Common myeloid progenitor, CD34-positive (primary cell): ENCODE data around the gene AIFM3.

ENCODE experiments used
- CTCF ChIA-PET: fragments of 350-600 bp; sonication (Branson Sonifier 250); formaldehyde crosslinking; loops from one replicate; lab custom pipeline; 2021; ENCODE audit warnings: antibody characterized with exemption; lab: Charles Lee
- POLR2A ChIA-PET: fragments of 350-600 bp; sonication (Branson Sonifier 250); formaldehyde crosslinking; loops from one replicate; lab custom pipeline; 2021; ENCODE audit warnings: antibody characterized with exemption; lab: Charles Lee
- DNase-seq, 3 donors: peaks; one replicate each; pipeline versions ENCODE4 v3.0.0 to v3.0.0-alpha.2; 2013
- H3K27ac ChIP-seq, 2 experiments: 1 replicate in 1 of 2; 2 replicates in 1 of 2; pipeline ENCODE4 v1.7.0; 2013; ENCODE audit warnings: inconsistent platforms in 2 of 2, low read length in 2 of 2, mild to moderate bottlenecking in 2 of 2, low read depth in 1 of 2, moderate library complexity in 1 of 2; ENCODE audit not compliant: severe bottlenecking in 2 of 2, insufficient read depth in 1 of 2, poor library complexity in 1 of 2
- H3K27me3 ChIP-seq, 5 experiments: replicated peaks in 2 of 5; 1 replicate in 3 of 5; 2 replicates in 2 of 5; pipeline versions ENCODE4 v1.6.1 to v1.7.0; 2013; ENCODE audit warnings: low read length in 4 of 5, mild to moderate bottlenecking in 2 of 5, moderate library complexity in 2 of 5, inconsistent platforms in 1 of 5; ENCODE audit not compliant: insufficient read depth in 5 of 5, control insufficient read depth in 4 of 5
- H3K36me3 ChIP-seq, 4 experiments: 1 replicate in 2 of 4; 2 replicates in 2 of 4; pipeline versions ENCODE4 v1.6.1 to v1.7.0; 2013; ENCODE audit warnings: low read length in 3 of 4, control low read depth in 1 of 4, mild to moderate bottlenecking in 1 of 4; ENCODE audit not compliant: control insufficient read depth in 4 of 4, insufficient read depth in 4 of 4
- H3K4me1 ChIP-seq, 4 experiments: 1 replicate in 3 of 4; 2 replicates in 1 of 4; pipeline versions ENCODE4 v1.6.1 to v1.7.1; 2013; ENCODE audit warnings: low read length in 3 of 4, mild to moderate bottlenecking in 3 of 4, control low read depth in 1 of 4, inconsistent platforms in 1 of 4, moderate library complexity in 1 of 4; ENCODE audit not compliant: control insufficient read depth in 4 of 4, insufficient read depth in 4 of 4; ENCODE audit errors: control extremely low read depth in 1 of 4
- H3K4me3 ChIP-seq, 7 experiments: 1 replicate in 4 of 7; 2 replicates in 3 of 7; pipeline versions ENCODE4 v1.5.1 to v1.7.0; 2013; ENCODE audit warnings: mild to moderate bottlenecking in 7 of 7, low read length in 6 of 7, moderate library complexity in 6 of 7, inconsistent platforms in 2 of 7, low read depth in 2 of 7, control low read depth in 1 of 7; ENCODE audit not compliant: insufficient read depth in 4 of 7, control insufficient read depth in 1 of 7; ENCODE audit errors: extremely low read depth in 1 of 7
- H3K9me3 ChIP-seq, 5 experiments: 1 replicate in 4 of 5; 2 replicates in 1 of 5; pipeline versions ENCODE4 v1.6.1 to v1.7.1; 2013; ENCODE audit warnings: low read length in 4 of 5, mild to moderate bottlenecking in 2 of 5, inconsistent platforms in 1 of 5, low read depth in 1 of 5, moderate library complexity in 1 of 5; ENCODE audit not compliant: control insufficient read depth in 4 of 5, insufficient read depth in 2 of 5; ENCODE audit errors: control extremely low read depth in 1 of 5
- WGBS: methylation state at CpG from one replicate; pipeline ENCODE4 v1.1.5; 2013; ENCODE audit not compliant: insufficient coverage; 5-methylcytosine and 5-hydroxymethylcytosine counted together

AIFM3 gene

DNA sequence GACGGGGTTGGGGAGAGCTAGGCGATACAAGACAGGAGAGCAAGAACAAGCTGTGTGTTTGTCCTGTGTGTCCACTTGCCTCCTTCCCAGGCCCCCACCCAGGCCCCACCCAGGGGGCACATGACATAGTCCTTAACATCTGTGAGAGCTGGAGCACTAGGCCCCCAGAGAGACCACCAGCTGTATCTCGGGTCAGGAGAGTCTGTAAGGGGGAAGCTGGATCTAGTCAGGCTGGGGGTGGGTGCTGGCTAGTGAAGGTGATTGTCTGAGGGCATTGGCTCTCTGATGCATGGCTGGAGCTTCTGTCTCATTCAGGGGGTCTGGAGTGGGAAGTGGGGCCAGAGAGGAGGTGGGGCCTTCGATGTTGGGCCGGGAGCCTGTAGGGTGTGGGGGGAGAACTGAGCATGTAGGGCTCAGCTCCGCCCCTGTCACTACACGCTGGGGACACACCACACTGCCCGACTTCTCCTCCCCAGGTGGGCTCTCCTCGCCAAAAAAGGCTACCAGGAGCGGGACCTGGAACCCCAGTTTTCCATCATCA, 48.5 kb downstream of the AIFM3 start:
- Histone ChIP-seq H3K36me3 (no peaks in the 10 kb centered on the region), H3K4me1 (peaks cover 0 to 21% (median 17%) of the 10 kb centered on the region in 4 experiments), H3K4me3 (no peak overlapping the region), H3K9me3 (no peaks in the 10 kb centered on the region), H3K27me3 (peaks cover 0 to 3% (median 0%) of the 10 kb centered on the region in 5 experiments), H3K27ac (peak overlapping the region in 1 of 2 experiments; percentile 85)
- WGBS, result 78% methylated on average over 10 of the region's 10 CpGs
- DNase-seq, result no peak
- POLR2A ChIA-PET, result interaction anchor here (0.6 kb wide), 1 partner anchor 629 kb away, joined by 3 read pairs; no protein-coding TSS in a partner anchor
- CTCF ChIA-PET, result interaction anchor here (1.0 kb wide), 1 partner anchor 40 kb away, joined by 3 read pairs; no protein-coding TSS in a partner anchor

DNA sequence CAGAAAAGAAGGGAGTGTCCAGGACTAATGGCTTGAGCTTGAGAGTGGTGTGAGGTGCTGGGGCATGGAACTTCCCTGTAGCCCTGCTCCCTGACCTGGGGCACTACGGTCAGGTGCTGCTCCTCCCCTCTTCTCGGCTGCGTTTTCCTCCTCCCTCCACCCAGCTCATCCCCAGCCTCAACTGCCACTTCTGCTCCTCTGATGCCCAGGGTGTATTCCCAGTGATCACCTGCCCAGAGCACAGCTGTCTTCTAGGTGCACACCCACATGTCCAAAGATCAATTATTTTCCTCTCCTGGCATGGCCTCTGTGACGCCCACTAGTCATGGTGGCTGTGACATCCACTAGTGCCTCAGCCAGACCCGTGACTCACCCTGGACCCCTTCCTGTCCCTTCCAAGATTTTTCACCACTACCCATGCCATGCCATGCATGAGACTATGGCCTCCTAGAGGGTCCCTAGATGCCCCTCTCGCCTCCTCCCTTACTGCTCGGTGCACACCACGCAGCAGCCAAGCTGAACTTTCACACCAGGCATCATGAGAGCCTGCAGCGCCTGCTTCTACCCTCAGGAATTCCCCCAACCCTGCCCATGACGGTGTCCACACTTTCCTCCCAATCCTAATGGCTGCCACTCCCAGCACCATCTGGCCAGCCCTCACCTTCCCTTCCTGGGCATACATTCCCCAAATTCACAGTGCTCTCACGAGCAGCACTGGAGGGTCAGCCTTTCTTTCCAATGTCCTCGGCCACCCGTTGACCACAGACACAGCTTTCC, 49.8 kb downstream of the AIFM3 start:
- H3K27ac ChIP-seq, result no peak overlapping the region
- no peaks in the 10 kb centered on the region for H3K36me3 ChIP-seq
- ChIA-PET POLR2A (no interaction called here), CTCF (interaction anchor here (1.6 kb wide), 1 partner anchor 11 kb away, joined by 3 read pairs; no protein-coding TSS in a partner anchor)
- no peaks in the 10 kb centered on the region for H3K9me3 ChIP-seq
- no peak for DNase-seq
- H3K27me3 ChIP-seq, result peaks cover 0 to 5% (median 0%) of the 10 kb centered on the region in 5 experiments
- WGBS, result 98% methylated on average over 12 of the region's 13 CpGs
- H3K4me3 ChIP-seq, result no peak overlapping the region
- H3K4me1 ChIP-seq, result peaks cover 0 to 21% (median 17%) of the 10 kb centered on the region in 4 experiments

DNA sequence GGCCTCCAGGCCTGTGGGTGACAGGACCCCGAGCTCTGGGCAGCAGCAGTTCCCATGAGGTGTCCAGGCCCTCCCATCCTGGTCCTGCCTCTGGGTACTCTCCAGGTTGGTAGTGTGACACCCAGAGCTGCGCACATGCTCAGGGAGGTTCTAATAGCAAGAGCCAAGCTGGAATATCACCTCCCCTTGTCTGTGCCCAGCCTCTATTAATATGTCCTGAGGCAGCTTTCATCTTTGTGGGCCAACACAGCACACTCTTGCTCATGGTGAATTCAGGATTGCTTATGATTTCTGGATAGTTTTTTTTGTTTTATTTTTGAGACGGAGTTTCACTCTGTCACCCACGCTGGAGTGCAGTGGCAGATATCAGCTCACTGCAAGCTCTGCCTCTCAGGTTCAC, 51.3 kb downstream of the AIFM3 start:
- no peaks in the 10 kb centered on the region for H3K9me3 ChIP-seq
- DNase-seq, result no peak
- H3K27me3 ChIP-seq, result peaks cover 0 to 5% (median 0%) of the 10 kb centered on the region in 5 experiments
- no peaks in the 10 kb centered on the region for H3K36me3 ChIP-seq
- no peak overlapping the region for H3K27ac ChIP-seq
- H3K4me3 ChIP-seq, result no peak overlapping the region
- POLR2A ChIA-PET, result no interaction called here
- 100% methylated on average over 2 of the region's 4 CpGs for WGBS
- CTCF ChIA-PET, result no interaction called here
- H3K4me1 ChIP-seq, result peaks cover 0 to 21% (median 17%) of the 10 kb centered on the region in 4 experiments

DNA sequence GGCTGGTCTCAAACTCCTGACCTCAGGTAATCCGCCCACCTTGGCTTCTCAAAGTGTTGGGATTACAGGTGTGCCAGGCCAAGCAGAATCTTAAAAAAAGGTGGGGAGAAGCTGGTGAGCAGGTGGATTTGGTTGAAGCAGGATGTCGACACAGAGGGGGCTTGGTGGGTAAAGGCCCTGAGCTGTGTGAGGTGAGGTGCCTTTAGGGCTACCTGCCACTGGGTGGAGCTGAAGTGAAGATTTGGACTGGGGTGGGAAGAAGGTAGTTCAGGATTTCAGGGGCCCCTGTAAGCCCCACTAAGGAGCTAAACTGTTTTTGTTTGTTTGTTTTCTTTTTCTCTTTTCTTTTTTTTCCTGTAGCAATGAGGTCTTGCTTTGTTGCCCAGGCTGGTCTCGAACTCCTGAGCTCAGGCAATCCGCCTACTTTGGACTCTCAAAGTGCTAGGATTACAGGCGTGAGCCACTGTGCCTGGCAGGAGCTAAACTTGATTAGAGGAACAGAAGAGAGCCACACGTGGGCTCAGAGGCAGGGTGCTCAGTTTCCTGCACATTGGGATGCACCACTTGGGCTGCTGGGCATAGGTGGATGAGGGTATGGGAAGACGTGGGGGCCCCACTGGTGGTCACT, 53.9 kb downstream of the AIFM3 start:
- Histone ChIP-seq H3K36me3 (no peaks in the 10 kb centered on the region), H3K9me3 (no peaks in the 10 kb centered on the region), H3K27me3 (peaks cover 0 to 5% (median 0%) of the 10 kb centered on the region in 5 experiments), H3K4me1 (peaks cover 0 to 4% (median 0%) of the 10 kb centered on the region in 4 experiments), H3K4me3 (no peak overlapping the region), H3K27ac (no peak overlapping the region)
- WGBS, result 59% methylated on average over 6 of the region's 7 CpGs
- ChIA-PET CTCF (interaction anchor here (0.9 to 1.8 kb wide), 7 partner anchors 9 to 87 kb away, joined by 3 to 8 read pairs (median 4); no protein-coding TSS in a partner anchor), POLR2A (interaction anchor here (0.6 kb wide), 1 partner anchor 33 kb away, joined by 3 read pairs; no protein-coding TSS in a partner anchor)
- DNase-seq, result peak; percentile 39 to 72 (median 64)

DNA sequence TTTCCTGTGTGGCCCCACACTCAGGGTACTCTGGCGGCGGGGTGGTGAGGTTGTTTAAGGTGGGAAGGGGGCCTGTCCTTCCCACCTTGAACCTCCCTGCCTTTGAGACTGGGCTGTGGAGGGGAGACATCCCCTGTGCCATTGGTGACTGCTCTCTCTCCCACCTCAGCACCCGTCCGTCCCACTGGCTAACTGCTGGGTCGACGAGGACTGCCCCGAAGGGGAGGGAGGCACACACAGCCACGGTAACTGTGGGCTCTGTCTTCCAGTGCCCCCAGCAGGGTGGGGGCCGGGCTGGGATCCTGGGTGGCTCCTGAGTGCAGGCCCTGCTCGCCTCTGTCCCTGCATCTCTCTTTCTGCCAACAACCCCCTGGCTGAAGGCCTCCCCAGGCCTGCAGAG, 55.5 kb downstream of the AIFM3 start:
- no peak for DNase-seq

DNA sequence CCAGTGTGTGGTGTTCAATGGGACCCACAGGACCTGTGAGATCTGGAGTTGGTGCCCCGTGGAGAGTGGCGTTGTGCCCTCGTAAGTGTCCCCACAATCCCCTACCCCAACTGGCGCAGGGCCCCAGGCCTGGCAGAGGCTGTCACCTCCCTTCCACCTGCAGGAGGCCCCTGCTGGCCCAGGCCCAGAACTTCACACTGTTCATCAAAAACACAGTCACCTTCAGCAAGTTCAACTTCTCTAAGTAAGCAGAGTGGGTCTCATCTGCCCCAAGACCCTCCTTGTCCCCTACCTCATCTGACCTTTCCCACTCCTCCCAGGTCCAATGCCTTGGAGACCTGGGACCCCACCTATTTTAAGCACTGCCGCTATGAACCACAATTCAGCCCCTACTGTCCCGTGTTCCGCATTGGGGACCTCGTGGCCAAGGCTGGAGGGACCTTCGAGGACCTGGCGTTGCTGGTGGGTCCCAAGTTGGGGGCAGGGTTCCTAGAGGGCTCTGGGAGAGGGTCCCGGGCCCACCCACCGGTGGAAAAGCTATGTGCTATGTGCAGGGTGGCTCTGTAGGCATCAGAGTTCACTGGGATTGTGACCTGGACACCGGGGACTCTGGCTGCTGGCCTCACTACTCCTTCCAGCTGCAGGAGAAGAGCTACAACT, 56.0 kb downstream of the AIFM3 start:
- 93% methylated on average over 13 of the region's 13 CpGs for WGBS
- Histone ChIP-seq H3K36me3 (no peaks in the 10 kb centered on the region), H3K4me1 (peaks cover 0 to 4% (median 0%) of the 10 kb centered on the region in 4 experiments), H3K27ac (no peak overlapping the region), H3K4me3 (no peak overlapping the region), H3K27me3 (peaks cover 0 to 5% (median 0%) of the 10 kb centered on the region in 5 experiments), H3K9me3 (no peaks in the 10 kb centered on the region)
- DNase-seq, result no peak
- ChIA-PET POLR2A (no interaction called here), CTCF (interaction anchor here (1.0 kb wide), 1 partner anchor 21 kb away, joined by 3 read pairs; no protein-coding TSS in a partner anchor)

More for the DNA sequence above, 55.5 kb downstream of the AIFM3 start:
- Histone ChIP-seq H3K4me1 (peaks cover 0 to 4% (median 0%) of the 10 kb centered on the region in 4 experiments), H3K27me3 (peaks cover 0 to 5% (median 0%) of the 10 kb centered on the region in 5 experiments), H3K36me3 (no peaks in the 10 kb centered on the region), H3K9me3 (no peaks in the 10 kb centered on the region), H3K27ac (no peak overlapping the region), H3K4me3 (no peak overlapping the region)
- CTCF ChIA-PET, result interaction anchor here (0.6 kb wide), 2 partner anchors 20 to 83 kb away, joined by 3 read pairs; no protein-coding TSS in a partner anchor
- WGBS, result 94% methylated on average over 8 of the region's 10 CpGs
- POLR2A ChIA-PET, result no interaction called here
